GM12874 (cell line): ENCODE results near the gene PDLIM3.

Source experiments
- CTCF ChIP-seq: IDR thresholded peaks from 2 replicates; pipeline ENCODE4 v1.5.1; 2011; ENCODE audit warnings: low read depth, mild to moderate bottlenecking, control low read depth, low read length, moderate library complexity; ENCODE audit not compliant: insufficient read depth

Gene PDLIM3

GRCh38 chr4:185467101-185467500 lies 68.2 kb downstream of the PDLIM3 start:
- TF ChIP-seq CTCF: no peak

GRCh38 chr4:185465707-185466106 lies 69.6 kb downstream of the PDLIM3 start:
- TF ChIP-seq CTCF: no peak

GRCh38 chr4:185464887-185465286 lies 70.4 kb downstream of the PDLIM3 start:
- TF ChIP-seq CTCF: no peak

- no peak for TF ChIP-seq CTCF
These were observed 71.1 kb downstream of the PDLIM3 start for GRCh38 chr4:185464183-185464582.

GRCh38 chr4:185463541-185463940 lies 71.8 kb downstream of the PDLIM3 start:
- TF ChIP-seq CTCF: no peak

GRCh38 chr4:185461565-185461964 lies 73.7 kb downstream of the PDLIM3 start:
- no peak for TF ChIP-seq CTCF

GRCh38 chr4:185457136-185457535 lies 78.2 kb downstream of the PDLIM3 start:
- TF ChIP-seq CTCF: no peak

GRCh38 chr4:185456131-185456530 lies 79.2 kb downstream of the PDLIM3 start:
- no peak for TF ChIP-seq CTCF
